ENCODE results near the gene PSMD3.

PSMD3 gene

DNA sequence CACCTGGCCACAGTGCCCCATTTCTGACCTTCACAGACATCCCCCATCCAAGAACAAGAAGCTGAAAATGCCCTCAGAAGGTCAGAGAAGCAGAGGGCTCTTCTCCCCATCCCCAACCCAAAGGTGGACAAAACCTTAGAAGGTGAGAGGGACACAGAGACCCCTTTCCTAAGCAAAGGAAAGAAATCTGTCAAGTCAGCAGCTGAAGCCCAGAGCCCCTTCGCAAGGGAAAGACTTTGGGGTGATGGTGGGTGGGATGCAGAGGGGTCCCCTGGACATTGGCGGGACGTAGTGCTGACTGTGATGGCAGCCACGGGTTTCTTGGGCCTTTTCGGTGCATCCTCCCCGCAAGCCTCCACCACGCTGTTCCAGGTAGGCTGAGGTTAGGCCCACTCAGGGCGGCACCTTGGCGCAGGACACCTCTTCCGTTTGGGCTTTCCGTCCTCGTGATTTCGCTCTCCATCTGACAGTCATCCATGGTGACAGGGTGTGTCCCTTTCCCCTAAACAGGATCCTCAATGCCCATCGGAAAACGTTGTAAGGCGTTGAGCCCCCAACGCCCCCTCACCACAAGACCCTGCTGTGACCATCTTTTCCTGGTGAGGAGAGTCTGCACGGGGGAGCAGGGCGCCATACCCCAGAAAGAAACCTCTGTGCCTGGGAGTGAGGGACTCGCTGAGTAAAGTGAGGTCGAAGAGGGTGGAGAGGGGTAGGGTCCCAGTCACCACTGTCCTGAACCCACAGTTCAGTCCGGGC is 28.5 kb upstream of the PSMD3 start:
- Mint-ChIP-seq H3K27ac (peak overlapping the region; percentile 6), H3K9me3 (no peaks in the 10 kb centered on the region)

DNA sequence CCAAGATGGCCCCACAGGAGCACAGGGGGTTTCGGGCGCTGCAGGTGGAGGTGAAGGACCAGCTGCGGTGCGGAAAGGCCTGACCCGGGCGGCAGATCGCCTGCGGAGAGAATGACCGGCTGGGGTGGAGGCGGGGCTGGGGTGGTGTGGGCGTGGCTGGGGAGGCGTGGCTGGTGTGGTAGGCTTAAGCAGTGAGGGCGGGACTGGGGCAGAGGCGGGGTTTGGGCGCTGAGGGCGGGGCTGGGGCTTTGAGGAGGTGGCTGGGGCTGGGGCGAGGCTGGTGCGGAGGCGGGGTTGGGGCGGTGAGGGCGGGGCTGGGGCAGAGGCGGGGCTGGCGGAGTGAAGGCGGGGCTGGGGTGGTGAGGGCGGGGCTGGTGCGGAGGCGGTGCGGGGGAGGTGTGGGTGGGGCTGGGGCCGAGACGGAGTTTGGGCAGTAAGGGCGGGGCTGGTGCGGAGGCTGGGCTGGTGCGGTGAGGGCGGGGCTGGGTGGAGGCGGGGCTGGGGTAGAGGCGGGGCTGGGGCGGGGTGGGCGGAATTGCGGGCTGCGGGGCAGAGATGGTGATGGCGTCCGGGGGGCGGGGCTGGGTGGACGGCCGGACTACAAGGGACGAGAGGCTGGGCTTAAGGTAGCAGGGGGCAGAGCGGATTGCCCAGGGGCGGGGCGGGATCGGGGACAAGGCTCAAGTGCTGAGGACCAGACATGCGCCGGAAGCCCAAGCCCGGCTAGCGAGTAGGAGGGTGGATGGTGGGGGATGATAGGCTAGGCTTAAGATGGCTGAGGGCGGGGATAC is 27.7 kb upstream of the PSMD3 start:
- H3K27me3 Mint-ChIP-seq, result no peaks in the 10 kb centered on the region
- ATAC-seq, result peak; percentile 92
- peak overlapping the region; percentile 80 for H3K27ac Mint-ChIP-seq
- peak overlapping the region; percentile 82 for H3K4me3 Mint-ChIP-seq
- H3K36me3 Mint-ChIP-seq, result no peaks in the 10 kb centered on the region
- peaks cover 56% of the 10 kb centered on the region for H3K4me1 Mint-ChIP-seq
- no peaks in the 10 kb centered on the region for H3K9me3 Mint-ChIP-seq

More for the DNA sequence above, 28.5 kb upstream of the PSMD3 start:
- Mint-ChIP-seq H3K36me3 (no peaks in the 10 kb centered on the region), H3K4me1 (peaks cover 60% of the 10 kb centered on the region), H3K27me3 (no peaks in the 10 kb centered on the region), H3K4me3 (peak overlapping the region; percentile 82)
- ATAC-seq, result peak; percentile 34

DNA sequence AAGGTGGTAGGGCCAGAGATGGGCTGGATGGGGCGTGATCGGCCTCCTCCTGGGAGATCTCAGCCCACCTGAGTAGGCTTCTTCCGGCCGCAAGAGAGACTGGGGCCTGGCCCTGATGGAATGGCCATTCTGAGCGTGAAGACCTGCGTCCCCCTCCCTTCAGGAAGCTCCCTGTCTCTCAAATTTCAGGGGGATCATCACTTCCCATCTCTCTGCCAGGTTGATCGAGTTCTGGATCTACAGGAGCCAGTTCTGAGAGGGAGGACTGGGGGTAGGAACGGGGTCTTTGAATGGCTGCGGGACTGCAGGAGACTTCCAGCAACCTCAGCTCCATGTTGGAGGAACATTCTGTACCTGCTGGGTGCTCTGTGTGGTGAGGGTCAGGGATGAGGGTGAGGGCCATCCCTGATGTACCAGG is 27.1 kb upstream of the PSMD3 start:
- no peaks in the 10 kb centered on the region for H3K36me3 Mint-ChIP-seq
- H3K27ac Mint-ChIP-seq, result peak overlapping the region; percentile 80
- no peaks in the 10 kb centered on the region for H3K27me3 Mint-ChIP-seq
- ATAC-seq, result no peak
- no peaks in the 10 kb centered on the region for H3K9me3 Mint-ChIP-seq
- peaks cover 50% of the 10 kb centered on the region for H3K4me1 Mint-ChIP-seq
- H3K4me3 Mint-ChIP-seq, result peak overlapping the region; percentile 75

DNA sequence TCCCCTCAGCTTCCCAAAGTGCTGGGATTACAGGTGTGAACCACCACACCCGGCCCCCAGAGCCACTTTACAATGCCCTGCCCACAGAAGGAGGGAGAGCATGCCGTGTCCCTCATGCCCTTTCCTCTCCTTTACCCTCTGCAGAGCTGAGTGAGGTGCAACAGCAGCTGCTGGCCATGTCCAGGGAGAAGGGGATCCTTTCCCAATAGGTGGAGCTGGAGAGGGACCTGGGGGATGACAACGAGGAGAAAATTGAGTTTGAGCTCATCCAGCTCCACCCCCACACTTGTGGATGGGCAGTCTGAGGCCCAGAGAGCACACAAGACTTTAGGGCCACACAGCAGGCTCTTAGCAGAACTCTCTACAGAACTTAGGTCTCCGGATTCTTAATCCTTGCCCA is 25.7 kb upstream of the PSMD3 start:
- H3K4me3 Mint-ChIP-seq, result no peak overlapping the region
- ATAC-seq, result no peak
- no peaks in the 10 kb centered on the region for H3K36me3 Mint-ChIP-seq
- H3K4me1 Mint-ChIP-seq, result peaks cover 48% of the 10 kb centered on the region
- H3K27me3 Mint-ChIP-seq, result no peaks in the 10 kb centered on the region
- H3K9me3 Mint-ChIP-seq, result no peaks in the 10 kb centered on the region
- H3K27ac Mint-ChIP-seq, result peak overlapping the region; percentile 22

DNA sequence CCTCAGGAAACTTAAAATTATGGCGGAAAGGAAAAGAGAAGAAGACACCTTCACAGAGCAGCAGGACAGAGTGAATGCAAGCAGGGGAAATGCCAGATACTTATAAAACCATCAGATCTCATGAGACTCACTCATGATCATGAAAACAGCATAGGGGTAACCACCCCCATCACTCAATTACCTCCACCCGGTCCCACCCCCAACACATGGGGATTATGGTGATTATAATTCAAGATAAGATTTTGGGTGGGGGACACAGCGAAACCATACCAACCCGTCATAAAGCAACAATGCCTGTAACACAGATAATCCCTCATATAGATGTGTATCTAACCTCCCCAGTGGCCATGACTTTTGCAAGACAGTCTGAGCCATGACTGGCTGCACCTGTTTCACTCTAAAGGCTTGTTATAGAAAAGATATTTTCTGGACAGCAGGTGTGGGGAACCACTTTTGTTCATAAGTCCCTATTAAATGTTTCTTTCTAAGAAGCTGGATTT is 24.8 kb upstream of the PSMD3 start:
- no peaks in the 10 kb centered on the region for H3K27me3 Mint-ChIP-seq
- H3K27ac Mint-ChIP-seq, result peak overlapping the region; percentile 22
- H3K9me3 Mint-ChIP-seq, result no peaks in the 10 kb centered on the region
- H3K4me3 Mint-ChIP-seq, result no peak overlapping the region
- H3K4me1 Mint-ChIP-seq, result peaks cover 39% of the 10 kb centered on the region
- ATAC-seq, result no peak
- H3K36me3 Mint-ChIP-seq, result no peaks in the 10 kb centered on the region

DNA sequence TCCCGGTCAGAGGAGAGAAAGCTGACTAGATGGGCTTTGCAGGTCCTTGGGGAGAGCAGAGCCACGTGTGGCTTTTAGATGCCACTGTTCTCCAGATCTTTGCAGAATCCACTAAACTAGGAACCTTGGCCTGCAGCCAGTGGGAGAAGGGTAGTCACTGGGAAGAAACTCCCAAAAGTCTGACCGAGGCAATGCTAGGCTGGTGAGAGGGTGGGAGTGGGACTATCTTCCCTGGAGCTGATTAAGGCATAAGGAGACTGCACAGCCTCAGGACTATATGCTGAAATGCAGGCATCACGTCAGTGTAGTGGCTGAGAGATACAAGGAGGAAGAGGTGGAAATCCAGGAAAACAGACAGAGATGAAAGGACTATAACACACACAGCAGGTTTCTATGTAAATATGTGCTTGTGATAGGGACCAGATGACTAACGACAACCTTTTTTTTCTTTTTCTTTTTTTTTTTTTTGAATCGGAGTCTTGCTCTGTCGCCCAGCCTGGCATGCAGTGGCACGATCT is 20.0 kb upstream of the PSMD3 start:
- no peak overlapping the region for H3K4me3 Mint-ChIP-seq
- H3K27me3 Mint-ChIP-seq, result no peaks in the 10 kb centered on the region
- H3K9me3 Mint-ChIP-seq, result no peaks in the 10 kb centered on the region
- peak overlapping the region; percentile 88 for H3K27ac Mint-ChIP-seq
- peaks cover 32% of the 10 kb centered on the region for H3K4me1 Mint-ChIP-seq
- H3K36me3 Mint-ChIP-seq, result no peaks in the 10 kb centered on the region
- no peak for ATAC-seq

DNA sequence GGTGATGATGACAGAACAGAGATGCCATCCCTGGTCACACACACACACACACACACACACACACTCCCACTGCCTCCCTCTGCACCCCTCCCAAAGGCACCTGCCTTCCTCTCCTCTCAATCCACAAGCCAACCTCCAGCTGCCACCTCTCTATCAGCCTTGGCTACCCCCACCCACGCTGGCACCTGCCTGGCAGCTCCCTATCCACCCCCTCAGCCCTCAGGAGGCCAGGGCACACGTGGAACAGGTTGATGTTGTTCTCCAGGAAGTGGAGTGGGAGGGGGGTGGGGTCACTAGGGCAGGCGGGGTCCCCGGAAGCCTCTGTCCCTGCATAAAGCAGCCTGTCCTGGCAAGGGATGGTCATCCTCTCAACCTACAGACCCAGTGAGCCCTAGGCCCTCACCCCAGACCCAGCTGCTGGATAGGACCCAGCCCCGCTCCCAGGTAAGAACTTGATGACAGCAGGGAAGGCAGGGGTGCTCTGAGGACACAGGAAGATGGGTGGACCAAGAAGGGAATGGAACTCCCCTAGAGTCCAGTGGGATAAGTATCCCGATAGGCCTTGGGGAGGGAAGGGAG is 17.9 kb upstream of the PSMD3 start, which contains the start of gene GSDMA:
GSDMA (plus strand) TSS at position 363 of the 579 bp plus-strand sequence. CDS start 2,684 bp downstream, outside the sequence.
- no peaks in the 10 kb centered on the region for H3K27me3 Mint-ChIP-seq
- ATAC-seq, result no peak
- peaks cover 38% of the 10 kb centered on the region for H3K4me1 Mint-ChIP-seq
- no peak within 1 kb of the TSS for H3K4me3 Mint-ChIP-seq
- no peaks in the 10 kb centered on the region for H3K36me3 Mint-ChIP-seq
- no peaks in the 10 kb centered on the region for H3K9me3 Mint-ChIP-seq
- H3K27ac Mint-ChIP-seq, result peak within 1 kb of the TSS; percentile 9

DNA sequence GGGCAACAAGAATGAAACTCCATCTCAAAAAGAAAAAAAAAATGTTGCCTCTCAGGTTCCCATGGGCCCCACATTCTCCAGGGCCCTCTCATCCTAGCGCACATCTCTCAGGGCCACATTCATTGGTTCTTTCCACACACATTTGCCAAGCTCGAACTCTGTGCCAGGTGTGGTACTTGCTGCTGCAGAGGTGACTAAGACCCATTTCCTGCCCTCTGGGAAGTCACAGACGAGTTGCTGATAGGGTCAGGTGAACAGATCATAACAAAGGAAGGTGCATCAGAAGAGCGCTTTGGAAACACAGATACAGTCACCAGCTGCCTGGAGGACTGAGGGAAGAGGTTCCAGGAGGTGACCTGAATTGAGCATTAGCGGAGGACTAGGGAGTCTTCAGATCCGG is 16.8 kb upstream of the PSMD3 start:
- Mint-ChIP-seq H3K27me3 (peaks cover 5% of the 10 kb centered on the region), H3K36me3 (no peaks in the 10 kb centered on the region), H3K4me1 (peaks cover 34% of the 10 kb centered on the region), H3K27ac (peak overlapping the region; percentile 9), H3K4me3 (no peak overlapping the region), H3K9me3 (no peaks in the 10 kb centered on the region)
- no peak for ATAC-seq

DNA sequence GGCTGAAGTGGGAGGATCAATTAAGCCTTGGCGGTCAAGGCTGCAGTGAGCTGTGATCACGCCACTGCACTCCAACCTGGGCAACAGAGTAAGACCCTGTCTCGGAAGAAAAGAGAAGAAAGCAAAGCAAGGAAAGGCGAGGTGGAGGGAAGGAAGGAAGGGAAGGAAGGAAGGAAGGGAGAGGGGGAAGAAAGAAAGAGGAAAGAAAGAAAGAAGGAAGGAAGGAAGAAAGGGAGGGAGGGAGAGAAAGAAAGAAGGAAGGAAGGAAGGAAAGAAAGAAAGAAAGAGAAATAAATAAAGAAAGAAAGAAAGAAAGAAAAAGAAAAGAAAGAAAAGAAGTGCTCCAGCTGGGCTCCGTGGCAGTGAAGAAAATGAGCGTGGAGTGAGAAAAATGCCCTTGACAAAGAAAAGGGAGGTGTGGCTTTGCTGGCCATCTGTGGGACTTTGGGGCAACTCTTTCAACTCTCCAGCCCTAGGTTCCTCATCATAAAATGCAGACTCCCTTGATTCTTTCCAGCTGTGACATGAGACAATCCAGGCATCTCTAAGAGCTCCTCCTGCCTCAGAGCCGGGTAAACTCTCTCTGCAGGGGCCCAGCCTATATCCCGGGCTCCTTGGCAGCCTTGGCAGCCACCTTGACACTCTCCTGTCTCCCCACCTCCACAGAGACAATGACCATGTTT is 15.4 kb upstream of the PSMD3 start:
- no peak overlapping the region for H3K4me3 Mint-ChIP-seq
- H3K27me3 Mint-ChIP-seq, result peaks cover 19% of the 10 kb centered on the region
- H3K27ac Mint-ChIP-seq, result peak overlapping the region; percentile 9
- no peaks in the 10 kb centered on the region for H3K9me3 Mint-ChIP-seq
- peaks cover 26% of the 10 kb centered on the region for H3K4me1 Mint-ChIP-seq
- ATAC-seq, result no peak
- H3K36me3 Mint-ChIP-seq, result no peaks in the 10 kb centered on the region

DNA sequence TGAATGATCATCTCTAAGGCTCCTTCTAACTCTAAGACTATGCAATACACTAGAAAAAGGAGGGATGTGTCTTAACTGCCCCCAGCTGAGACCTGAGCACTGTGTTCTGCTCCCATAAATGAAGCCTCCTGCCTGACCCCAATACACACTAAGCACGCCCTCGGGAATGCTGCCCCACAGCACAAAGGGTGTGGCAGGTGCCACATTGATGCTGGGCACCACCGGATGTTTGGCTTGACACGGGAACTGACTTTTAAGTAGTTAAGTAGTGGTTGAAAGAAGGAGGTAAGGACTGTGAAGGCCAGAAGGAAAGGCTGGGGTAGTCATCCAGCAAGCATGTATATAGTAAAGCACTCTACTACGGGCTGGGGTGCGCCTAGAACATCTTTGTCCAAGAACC is 13.8 kb upstream of the PSMD3 start:
- no peak overlapping the region for H3K4me3 Mint-ChIP-seq
- peaks cover 25% of the 10 kb centered on the region for H3K27me3 Mint-ChIP-seq
- H3K9me3 Mint-ChIP-seq, result no peaks in the 10 kb centered on the region
- H3K27ac Mint-ChIP-seq, result no peak overlapping the region
- H3K36me3 Mint-ChIP-seq, result no peaks in the 10 kb centered on the region
- ATAC-seq, result no peak
- H3K4me1 Mint-ChIP-seq, result peaks cover 26% of the 10 kb centered on the region

DNA sequence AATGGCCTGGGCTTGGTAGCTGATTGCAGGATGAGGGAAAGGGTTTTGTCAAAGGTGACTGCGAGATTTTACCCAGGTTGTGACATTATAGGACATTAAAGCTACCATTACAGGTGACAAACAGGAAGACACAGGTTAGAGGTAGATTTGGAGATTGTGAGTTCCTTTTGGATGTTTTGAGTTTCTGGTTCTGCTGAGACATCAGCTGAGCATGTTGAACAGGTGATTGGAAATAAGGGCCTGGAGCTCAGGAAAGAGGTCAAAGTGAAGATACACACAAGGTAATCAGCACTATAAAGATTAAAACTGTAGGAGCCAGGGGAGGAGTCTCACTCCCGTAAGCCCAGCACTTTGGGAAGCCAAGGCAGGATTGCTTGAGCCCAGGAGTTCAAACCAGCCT is 11.8 kb upstream of the PSMD3 start:
- Mint-ChIP-seq H3K9me3 (no peaks in the 10 kb centered on the region), H3K4me3 (no peak overlapping the region), H3K4me1 (peaks cover 10% of the 10 kb centered on the region), H3K27ac (no peak overlapping the region), H3K27me3 (peaks cover 25% of the 10 kb centered on the region), H3K36me3 (no peaks in the 10 kb centered on the region)
- no peak for ATAC-seq

DNA sequence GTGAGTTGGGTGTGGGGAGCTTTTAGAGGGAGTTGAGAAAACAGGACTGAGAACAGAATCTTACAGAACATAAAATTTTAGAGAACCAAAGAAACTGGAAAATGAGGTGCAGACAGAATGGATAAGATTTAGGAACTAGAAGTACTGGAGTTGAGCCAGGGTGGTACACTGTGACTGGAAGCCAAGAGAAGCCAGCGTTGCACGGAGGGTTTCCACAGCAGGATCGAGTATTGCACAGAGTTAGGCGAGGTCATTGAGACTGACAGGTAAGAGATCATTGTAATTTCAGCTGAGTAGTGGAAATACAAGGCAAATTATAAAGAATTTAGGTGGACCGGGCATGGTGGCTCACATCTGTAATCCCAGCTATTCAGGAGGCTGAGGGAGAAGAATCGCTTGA is 11.2 kb upstream of the PSMD3 start:
- no peak overlapping the region for H3K4me3 Mint-ChIP-seq
- H3K4me1 Mint-ChIP-seq, result peaks cover 5% of the 10 kb centered on the region
- H3K36me3 Mint-ChIP-seq, result no peaks in the 10 kb centered on the region
- peaks cover 25% of the 10 kb centered on the region for H3K27me3 Mint-ChIP-seq
- no peaks in the 10 kb centered on the region for H3K9me3 Mint-ChIP-seq
- no peak overlapping the region for H3K27ac Mint-ChIP-seq
- ATAC-seq, result no peak

DNA sequence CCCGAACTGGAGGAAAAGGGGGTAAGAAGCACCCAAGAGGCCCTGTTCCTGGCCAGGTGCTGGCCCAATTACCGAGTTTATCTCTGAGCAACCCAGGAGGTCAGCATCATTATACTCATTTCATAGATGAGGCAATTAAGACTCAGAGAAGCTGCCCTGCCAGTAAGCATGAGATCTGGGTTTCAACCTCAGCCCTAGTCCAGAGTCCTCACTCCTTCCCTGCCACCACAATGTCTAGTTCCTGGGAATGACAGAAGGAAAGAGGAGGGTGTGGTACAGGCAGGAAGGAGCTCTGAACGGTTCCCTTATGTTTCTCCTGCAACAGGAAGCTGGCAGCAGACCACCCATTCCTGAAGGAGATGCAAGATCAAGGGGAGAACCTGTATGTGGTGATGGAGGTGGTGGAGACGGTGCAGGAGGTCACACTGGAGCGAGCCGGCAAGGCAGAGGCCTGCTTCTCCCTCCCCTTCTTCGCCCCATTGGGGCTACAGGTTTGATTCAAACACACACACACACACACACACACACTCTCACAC is 10.4 kb upstream of the PSMD3 start:
- no peak overlapping the region for H3K27ac Mint-ChIP-seq
- no peaks in the 10 kb centered on the region for H3K36me3 Mint-ChIP-seq
- peaks cover 25% of the 10 kb centered on the region for H3K27me3 Mint-ChIP-seq
- H3K9me3 Mint-ChIP-seq, result no peaks in the 10 kb centered on the region
- ATAC-seq, result no peak
- peaks cover 5% of the 10 kb centered on the region for H3K4me1 Mint-ChIP-seq
- H3K4me3 Mint-ChIP-seq, result no peak overlapping the region

DNA sequence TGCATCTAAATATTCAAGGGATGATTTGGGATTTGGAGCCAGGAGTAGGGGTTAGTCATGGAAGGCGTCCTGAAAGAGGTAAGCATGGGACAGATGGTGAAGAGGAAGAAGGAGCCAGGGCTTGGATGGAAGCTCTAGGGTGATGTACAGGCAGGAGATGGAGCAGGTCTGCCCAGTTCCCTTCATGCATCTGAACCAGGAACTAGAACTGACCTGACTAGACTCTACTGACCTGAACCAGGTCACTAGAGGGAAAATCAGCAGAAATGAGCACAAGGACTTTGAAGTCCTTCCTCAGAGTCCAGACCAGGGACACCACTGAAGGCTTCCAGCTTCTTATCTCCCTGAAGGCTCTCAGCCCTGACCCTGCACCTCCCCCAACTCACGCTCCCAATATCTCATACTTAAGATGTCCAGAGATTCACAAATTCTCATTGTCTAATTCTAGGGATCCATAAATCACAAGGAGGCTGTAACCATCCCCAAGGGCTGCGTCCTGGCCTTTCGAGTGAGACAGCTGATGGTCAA is 9.5 kb upstream of the PSMD3 start:
- Mint-ChIP-seq H3K4me3 (no peak overlapping the region), H3K36me3 (no peaks in the 10 kb centered on the region), H3K27me3 (peaks cover 25% of the 10 kb centered on the region), H3K9me3 (no peaks in the 10 kb centered on the region), H3K4me1 (peaks cover 5% of the 10 kb centered on the region), H3K27ac (no peak overlapping the region)
- no peak for ATAC-seq

All from stimulated activated memory B cell treated with anti-CD40 and anti-IgM and Interleukin-4, amounts not matched to agents 10 μg/mL and 1 μg/mL and 100 μg/mL, for 72 hours (primary cell).